Esophagus muscularis mucosa (tissue), 4 donors: ENCODE results near the gene UNC13C. TPM values are rescaled to one million over a fixed set of nuclear protein-coding genes. Genes with fewer than 3 reads are reported as not detected.

Experiments
- DNase-seq: peaks from one replicate; pipeline ENCODE4 v3.0.0-alpha.2; 2017; ENCODE audit errors: extremely low spot score
- H3K27ac ChIP-seq, 4 donors: fragments of 200-600 bp; sonication (generic); replicated peaks in 1 of 4; 1 replicate in 3 of 4; 2 replicates in 1 of 4; pipeline ENCODE4 v1.5.1; 2016 to 2019; ENCODE audit warnings: mild to moderate bottlenecking in 1 of 4
- H3K27me3 ChIP-seq, 4 donors: fragments of 200-600 bp; sonication (generic); one replicate each; pipeline versions ENCODE4 v1.5.1 to v1.6.0; 2016 to 2019
- H3K36me3 ChIP-seq, 4 donors: fragments of 200-600 bp; sonication (generic); one replicate each; pipeline ENCODE4 v1.5.1; 2016 to 2019
- H3K4me1 ChIP-seq, 4 donors: fragments of 200-600 bp; sonication (generic); one replicate each; pipeline ENCODE4 v1.5.1; 2016 to 2019
- H3K4me3 ChIP-seq, 4 donors: fragments of 200-600 bp; sonication (generic); 1 replicate in 2 of 4; 2 replicates in 2 of 4; pipeline ENCODE4 v1.5.1; 2016 to 2019; ENCODE audit warnings: mild to moderate bottlenecking in 4 of 4, moderate library complexity in 1 of 4
- H3K9me3 ChIP-seq, 4 donors: fragments of 200-600 bp; sonication (generic); 1 replicate in 3 of 4; 2 replicates in 1 of 4; pipeline ENCODE4 v1.5.1; 2016 to 2019
- CTCF ChIP-seq, 3 experiments: fragments of 200-600 bp in 2 of 3; fragments of 450-650 bp in 1 of 3; sonication (generic) in 2 of 3; IDR thresholded peaks; one replicate each; pipeline ENCODE4 v1.5.1; 2017 to 2019; ENCODE audit warnings: antibody characterized with exemption in 3 of 3, mild to moderate bottlenecking in 2 of 3, moderate library complexity in 1 of 3
- EP300 ChIP-seq: sonication (generic); formaldehyde crosslinking; IDR thresholded peaks from one replicate; pipeline ENCODE4 v1.6.1; 2017; ENCODE audit warnings: antibody characterized with exemption
- POLR2A ChIP-seq: fragments of 450-650 bp; IDR thresholded peaks from one replicate; pipeline ENCODE4 v1.6.1; 2017; ENCODE audit warnings: antibody characterized with exemption, moderate library complexity, mild to moderate bottlenecking, low read depth
- POLR2AphosphoS5 ChIP-seq, 2 donors: sonication (generic); formaldehyde crosslinking; IDR thresholded peaks; one replicate each; pipeline ENCODE4 v1.6.1; 2017; ENCODE audit warnings: antibody characterized with exemption in 2 of 2
- WGBS: methylation state at CpG from one replicate; pipeline ENCODE4 v1.1.5; 2018; 5-methylcytosine and 5-hydroxymethylcytosine counted together
- intact Hi-C: fragments of 100-400 bp; cut with DNase I; formaldehyde crosslinking; loops from one replicate; pipeline ENCODE4 v1.15.1; 2023
- total RNA-seq, 4 donors: library from RNA; depleted of rRNA; stranded (reverse); fragments of >200 nt; gene quantifications; one replicate each; pipeline versions ENCODE4 v1.1.0 to v1.2.1, GENCODE V29; 2016

UNC13C gene
- total RNA-seq, 4 donors from 2014 or later: 0.17 to 4.2 (median 0.59) TPM

DNA sequence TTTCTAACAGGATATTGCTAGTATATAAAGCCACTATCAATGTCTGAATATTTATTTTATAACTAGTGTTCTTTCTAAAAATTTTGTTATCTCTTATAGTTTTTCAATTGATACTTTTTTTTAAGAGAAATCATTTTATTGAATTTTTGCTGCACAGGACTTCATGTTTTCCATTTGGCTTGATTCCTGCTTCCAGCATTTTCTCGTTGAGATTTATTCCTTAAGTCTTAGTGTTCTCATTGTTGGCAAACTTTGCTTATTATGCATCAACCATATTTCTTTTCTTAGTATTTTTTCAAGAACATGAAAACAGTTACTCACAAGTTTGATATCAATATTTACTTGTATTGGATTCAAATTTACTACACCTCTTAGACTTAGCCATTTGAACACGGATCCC lies 113.4 kb downstream of the UNC13C start:
- intact Hi-C loops: no loop called here
- H3K27ac ChIP-seq: no peak overlapping the region
- H3K36me3 ChIP-seq: no peaks in the 10 kb centered on the region
- H3K9me3 ChIP-seq: peaks cover 0 to 6% (median 0%) of the 10 kb centered on the region in 4 donors
- no peak for DNase-seq
- 63% methylated on average over 2 of the region's 2 CpGs for WGBS
- TF ChIP-seq CTCF (IDR thresholded peaks at IDR 0.05): no peak
- no peak for TF ChIP-seq EP300
- no peak for TF ChIP-seq POLR2A
- TF ChIP-seq POLR2AphosphoS5 (IDR thresholded peaks at IDR 0.05): no peak
- H3K4me3 ChIP-seq: no peak overlapping the region
- no peaks in the 10 kb centered on the region for H3K4me1 ChIP-seq
- H3K27me3 ChIP-seq: no peaks in the 10 kb centered on the region

GRCh38 chr15:54094661-54095060 lies 116.4 kb downstream of the UNC13C start:
- TF ChIP-seq CTCF (IDR thresholded peaks at IDR 0.05) (no peak), POLR2AphosphoS5 (IDR thresholded peaks at IDR 0.05) (no peak), POLR2A (no peak), EP300 (no peak)
- no peak overlapping the region for H3K27ac ChIP-seq
- no peak overlapping the region for H3K4me3 ChIP-seq
- 94% methylated on average over 1 of the region's 1 CpG for WGBS
- peaks cover 0 to 6% (median 0%) of the 10 kb centered on the region in 4 donors for H3K9me3 ChIP-seq
- DNase-seq: no peak
- intact Hi-C loops: no loop called here
- no peaks in the 10 kb centered on the region for H3K4me1 ChIP-seq
- no peaks in the 10 kb centered on the region for H3K27me3 ChIP-seq
- H3K36me3 ChIP-seq: no peaks in the 10 kb centered on the region

GRCh38 chr15:54097019-54097418 lies 118.8 kb downstream of the UNC13C start:
- no peak for TF ChIP-seq POLR2AphosphoS5 (IDR thresholded peaks at IDR 0.05)
- no peak for TF ChIP-seq POLR2A
- TF ChIP-seq CTCF (IDR thresholded peaks at IDR 0.05): no peak
- no peak for TF ChIP-seq EP300
- H3K4me1 ChIP-seq: no peaks in the 10 kb centered on the region
- H3K27ac ChIP-seq: no peak overlapping the region
- peaks cover 0 to 6% (median 0%) of the 10 kb centered on the region in 4 donors for H3K9me3 ChIP-seq
- no peak overlapping the region for H3K4me3 ChIP-seq
- H3K36me3 ChIP-seq: no peaks in the 10 kb centered on the region
- intact Hi-C loops: no loop called here
- H3K27me3 ChIP-seq: no peaks in the 10 kb centered on the region
- DNase-seq: no peak

GRCh38 chr15:54099010-54099409 lies 120.8 kb downstream of the UNC13C start:
- TF ChIP-seq POLR2A (no peak), POLR2AphosphoS5 (IDR thresholded peaks at IDR 0.05) (no peak), EP300 (no peak), CTCF (IDR thresholded peaks at IDR 0.05) (no peak)
- no peak for DNase-seq
- 50% methylated on average over 1 of the region's 1 CpG for WGBS
- no peak overlapping the region for H3K4me3 ChIP-seq
- no peaks in the 10 kb centered on the region for H3K27me3 ChIP-seq
- no peak overlapping the region for H3K27ac ChIP-seq
- H3K4me1 ChIP-seq: no peaks in the 10 kb centered on the region
- peaks cover 0 to 6% (median 0%) of the 10 kb centered on the region in 4 donors for H3K9me3 ChIP-seq
- H3K36me3 ChIP-seq: no peaks in the 10 kb centered on the region
- intact Hi-C loops: no loop called here

DNA sequence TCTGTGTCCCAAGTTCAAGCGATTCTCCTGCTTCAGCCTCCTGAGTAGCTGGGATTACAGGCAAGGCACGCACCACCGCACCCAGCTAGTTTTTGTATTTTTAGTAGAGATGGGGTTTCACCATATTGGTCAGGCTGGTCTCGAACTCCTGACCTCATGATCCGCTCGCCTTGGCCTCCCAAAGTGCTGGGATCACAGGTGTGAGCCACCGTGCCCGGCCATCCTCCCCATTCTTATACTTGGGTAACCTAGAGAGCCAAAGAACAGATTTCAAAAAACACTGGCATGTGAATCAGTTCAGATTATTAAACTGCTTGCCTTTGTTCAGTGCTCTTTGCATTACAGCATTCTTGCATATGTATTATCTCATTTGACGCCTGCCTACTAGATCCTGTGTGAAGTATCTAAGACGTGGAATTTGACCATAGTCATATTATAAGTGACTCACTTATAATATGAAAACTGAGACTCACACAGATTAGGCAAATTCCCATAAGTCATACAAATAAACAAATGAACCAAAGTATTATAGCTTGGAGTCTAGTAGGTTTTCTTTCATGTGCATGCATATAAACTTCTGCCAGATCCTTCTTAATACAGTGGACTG lies 123.5 kb downstream of the UNC13C start:
- H3K27ac ChIP-seq: no peak overlapping the region
- TF ChIP-seq CTCF (IDR thresholded peaks at IDR 0.05) (no peak), POLR2A (no peak), EP300 (no peak), POLR2AphosphoS5 (IDR thresholded peaks at IDR 0.05) (no peak)
- no peaks in the 10 kb centered on the region for H3K27me3 ChIP-seq
- no peaks in the 10 kb centered on the region for H3K36me3 ChIP-seq
- no peak overlapping the region for H3K4me3 ChIP-seq
- no peaks in the 10 kb centered on the region for H3K4me1 ChIP-seq
- intact Hi-C loops: no loop called here
- DNase-seq: no peak
- 83% methylated on average over 10 of the region's 10 CpGs for WGBS
- H3K9me3 ChIP-seq: no peaks in the 10 kb centered on the region
